ENCODE data around the gene METTL9.
A peak's percentile ranks its signal among the peaks of the same experiment; 100 is the strongest.
"Not testable (repeated sequence)": the region's sequence is repeated elsewhere in the genome, so short reads cannot be mapped to it uniquely, and the experiment has no call there.

METTL9 gene

DNA sequence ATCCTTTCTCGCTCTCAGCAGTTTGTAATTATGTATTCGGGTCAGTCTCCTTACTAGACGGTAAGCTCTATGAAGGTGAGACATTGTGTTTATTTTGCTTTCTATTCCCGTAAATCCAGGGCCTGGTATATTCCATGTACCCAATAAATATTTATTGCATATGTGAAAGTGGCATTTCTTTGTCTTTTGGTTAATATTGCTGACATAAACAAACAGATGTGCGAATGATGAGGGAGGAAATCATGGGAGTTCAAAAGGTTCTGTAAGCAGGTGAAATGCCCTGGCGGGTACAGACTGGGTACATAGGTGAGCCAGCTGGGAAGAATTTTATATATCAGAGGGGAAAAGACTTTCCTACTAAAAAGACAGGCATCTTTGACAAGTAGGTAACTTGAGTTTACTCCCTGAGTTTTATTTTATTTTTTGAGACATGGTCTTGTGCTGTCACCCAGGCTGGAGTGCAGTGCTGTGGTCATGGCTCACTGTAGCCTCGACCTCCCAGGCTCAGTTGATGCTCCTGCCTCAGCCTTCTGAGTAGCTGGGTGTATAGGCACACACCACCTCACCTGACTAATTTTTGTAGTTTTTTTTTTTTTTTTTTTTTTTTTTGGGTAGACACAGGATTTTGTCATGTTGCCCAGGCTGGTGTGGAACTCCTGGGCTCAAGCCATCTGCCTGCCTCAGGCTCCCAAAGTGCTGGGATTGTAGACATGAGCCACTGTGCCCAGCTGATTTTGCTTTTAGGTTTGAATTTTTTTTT lies 5.7 kb upstream of the METTL9 start:
- Histone ChIP-seq H3K4me3 (ENCODE audit: low read depth, low read length) (no peak overlapping the region), H2AFZ (ENCODE audit: low read length, unreplicated experiment) (no peak overlapping the region), H3K79me2 (ENCODE audit: control insufficient read depth, insufficient read depth, low read length, unreplicated experiment) (no peaks in the 10 kb centered on the region), H3K36me3 (ENCODE audit: insufficient read depth, low read length) (no peaks in the 10 kb centered on the region), H3K27me3 (ENCODE audit: insufficient read depth, low read length) (no peaks in the 10 kb centered on the region), H3K27ac (ENCODE audit: low read depth, low read length) (no peak overlapping the region), H3K4me1 (ENCODE audit: control insufficient read depth, insufficient read depth, low read length, unreplicated experiment) (peaks cover 24% of the 10 kb centered on the region)

- Histone ChIP-seq H2AFZ (ENCODE audit: low read length, unreplicated experiment) (no peak overlapping the region), H3K27me3 (ENCODE audit: insufficient read depth, low read length) (no peaks in the 10 kb centered on the region), H3K4me1 (ENCODE audit: control insufficient read depth, insufficient read depth, low read length, unreplicated experiment) (peaks cover 21% of the 10 kb centered on the region)
These were observed 1.8 kb upstream of the METTL9 start for GRCh38 chr16:21597561-21598030.

GRCh38 chr16:21598206-21598605 lies 1.2 kb upstream of the METTL9 start:
- H3K27me3 ChIP-seq (ENCODE audit: insufficient read depth, low read length) = no peaks in the 10 kb centered on the region
- no peaks in the 10 kb centered on the region for H3K36me3 ChIP-seq (ENCODE audit: insufficient read depth, low read length)
- H3K4me1 ChIP-seq (ENCODE audit: control insufficient read depth, insufficient read depth, low read length, unreplicated experiment) = peaks cover 27% of the 10 kb centered on the region
- H3K79me2 ChIP-seq (ENCODE audit: control insufficient read depth, insufficient read depth, low read length, unreplicated experiment) = peaks cover 38% of the 10 kb centered on the region
- 0 out of 2 replicates have a peak overlapping the region, but pooled peaks have one; percentile 30 for H3K27ac ChIP-seq (ENCODE audit: low read depth, low read length)
- H2AFZ ChIP-seq (ENCODE audit: low read length, unreplicated experiment) = peak overlapping the region; percentile 83
- peak overlapping the region; percentile 90 for H3K4me3 ChIP-seq (ENCODE audit: low read depth, low read length)

More at GRCh38 chr16:21597561-21598030, 1.8 kb upstream of the METTL9 start:
- no peak overlapping the region for H3K27ac ChIP-seq (ENCODE audit: low read depth, low read length)
- H3K79me2 ChIP-seq (ENCODE audit: control insufficient read depth, insufficient read depth, low read length, unreplicated experiment) = peaks cover 32% of the 10 kb centered on the region
- no peak overlapping the region for H3K4me3 ChIP-seq (ENCODE audit: low read depth, low read length)
- no peaks in the 10 kb centered on the region for H3K36me3 ChIP-seq (ENCODE audit: insufficient read depth, low read length)

GRCh38 chr16:21598701-21599121 lies 666 bp upstream of the METTL9 start:
- H3K27me3 ChIP-seq (ENCODE audit: insufficient read depth, low read length) = no peaks in the 10 kb centered on the region
- peak overlapping the region; percentile 30 for H3K27ac ChIP-seq (ENCODE audit: low read depth, low read length)
- H3K4me3 ChIP-seq (ENCODE audit: low read depth, low read length) = peak overlapping the region; percentile 90
- peaks cover 32% of the 10 kb centered on the region for H3K4me1 ChIP-seq (ENCODE audit: control insufficient read depth, insufficient read depth, low read length, unreplicated experiment)
- peak overlapping the region; percentile 83 for H2AFZ ChIP-seq (ENCODE audit: low read length, unreplicated experiment)
- H3K79me2 ChIP-seq (ENCODE audit: control insufficient read depth, insufficient read depth, low read length, unreplicated experiment) = peaks cover 43% of the 10 kb centered on the region
- no peaks in the 10 kb centered on the region for H3K36me3 ChIP-seq (ENCODE audit: insufficient read depth, low read length)

- Histone ChIP-seq H3K4me1 (ENCODE audit: control insufficient read depth, insufficient read depth, low read length, unreplicated experiment) (peaks cover 41% of the 10 kb centered on the region), H3K36me3 (ENCODE audit: insufficient read depth, low read length) (no peaks in the 10 kb centered on the region), H3K27ac (ENCODE audit: low read depth, low read length) (peak overlapping the region; percentile 77), H2AFZ (ENCODE audit: low read length, unreplicated experiment) (peak overlapping the region; percentile 67), H3K4me3 (ENCODE audit: low read depth, low read length) (peak overlapping the region; percentile 90), H3K27me3 (ENCODE audit: insufficient read depth, low read length) (no peaks in the 10 kb centered on the region), H3K79me2 (ENCODE audit: control insufficient read depth, insufficient read depth, low read length, unreplicated experiment) (peaks cover 58% of the 10 kb centered on the region)
These were observed 825 bp downstream of the METTL9 start for GRCh38 chr16:21600031-21600773.

- Histone ChIP-seq H3K4me1 (ENCODE audit: control insufficient read depth, insufficient read depth, low read length, unreplicated experiment) (peaks cover 41% of the 10 kb centered on the region), H3K27ac (ENCODE audit: low read depth, low read length) (no peak overlapping the region), H3K4me3 (ENCODE audit: low read depth, low read length) (peak overlapping the region; percentile 90; the same call in 1 of the 2 replicates)
These were observed 3.4 kb downstream of the METTL9 start for GRCh38 chr16:21602785-21603184.

DNA sequence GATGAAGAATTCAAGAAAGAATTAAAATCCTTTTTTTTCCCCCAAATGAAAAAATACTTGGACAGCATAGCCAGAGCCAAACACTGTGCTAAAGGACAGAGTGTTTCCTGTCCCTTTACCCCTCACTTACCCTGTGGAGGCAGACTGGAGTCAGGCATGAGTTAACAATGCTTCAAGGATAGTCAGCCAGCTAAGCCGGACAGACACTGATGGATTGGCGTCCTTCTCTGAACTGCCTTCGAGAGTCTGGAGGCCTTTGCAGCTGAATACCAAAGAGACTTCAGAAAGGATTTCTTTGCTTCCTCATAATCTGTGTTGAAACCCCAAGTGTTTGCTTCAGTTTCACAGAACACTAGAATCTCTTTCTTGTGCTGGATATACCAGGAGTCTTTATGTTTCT lies 4.6 kb downstream of the METTL9 start:
- H3K27ac ChIP-seq (ENCODE audit: low read depth, low read length) = peak overlapping the region; percentile 8; the same call in 1 of the 2 replicates
- H3K27me3 ChIP-seq (ENCODE audit: insufficient read depth, low read length) = no peaks in the 10 kb centered on the region
- H3K4me1 ChIP-seq (ENCODE audit: control insufficient read depth, insufficient read depth, low read length, unreplicated experiment) = peaks cover 45% of the 10 kb centered on the region
- H3K36me3 ChIP-seq (ENCODE audit: insufficient read depth, low read length) = no peaks in the 10 kb centered on the region
- peaks cover 93% of the 10 kb centered on the region for H3K79me2 ChIP-seq (ENCODE audit: control insufficient read depth, insufficient read depth, low read length, unreplicated experiment)
- peak overlapping the region; percentile 8 for H3K4me3 ChIP-seq (ENCODE audit: low read depth, low read length)
- H2AFZ ChIP-seq (ENCODE audit: low read length, unreplicated experiment) = no peak overlapping the region

More at GRCh38 chr16:21602785-21603184, 3.4 kb downstream of the METTL9 start:
- H3K79me2 ChIP-seq (ENCODE audit: control insufficient read depth, insufficient read depth, low read length, unreplicated experiment) = peaks cover 82% of the 10 kb centered on the region
- no peaks in the 10 kb centered on the region for H3K36me3 ChIP-seq (ENCODE audit: insufficient read depth, low read length)
- no peak overlapping the region for H2AFZ ChIP-seq (ENCODE audit: low read length, unreplicated experiment)
- no peaks in the 10 kb centered on the region for H3K27me3 ChIP-seq (ENCODE audit: insufficient read depth, low read length)

DNA sequence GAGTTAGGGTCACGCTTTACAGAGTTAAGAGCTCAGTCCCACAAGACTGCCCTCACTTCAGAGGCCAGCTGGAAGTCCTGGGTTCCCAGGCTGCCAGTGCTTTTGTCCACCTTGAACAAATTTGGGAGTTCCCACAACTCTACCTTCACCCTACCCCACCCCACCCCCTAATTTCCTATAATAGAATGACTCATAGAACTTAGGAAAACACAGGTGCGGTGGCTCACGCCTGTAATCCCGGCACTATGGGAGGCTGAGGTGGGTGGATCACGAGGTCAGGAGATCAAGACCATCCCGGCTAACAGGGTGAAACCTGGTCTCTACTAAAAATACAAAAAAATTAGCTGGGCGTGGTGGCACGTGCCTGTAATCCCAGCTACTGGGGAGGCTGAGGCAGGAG lies 6.5 kb downstream of the METTL9 start:
- not testable (repeated sequence) for H3K4me3 ChIP-seq (ENCODE audit: low read depth, low read length)

GRCh38 chr16:21608639-21609328 lies 9.4 kb downstream of the METTL9 start:
- no peaks in the 10 kb centered on the region for H3K27me3 ChIP-seq (ENCODE audit: insufficient read depth, low read length)
- no peak overlapping the region for H3K4me3 ChIP-seq (ENCODE audit: low read depth, low read length)
- peaks cover 97% of the 10 kb centered on the region for H3K79me2 ChIP-seq (ENCODE audit: control insufficient read depth, insufficient read depth, low read length, unreplicated experiment)
- H3K36me3 ChIP-seq (ENCODE audit: insufficient read depth, low read length) = peaks cover 3% of the 10 kb centered on the region; the same call in 1 of the 2 replicates
- H3K4me1 ChIP-seq (ENCODE audit: control insufficient read depth, insufficient read depth, low read length, unreplicated experiment) = peaks cover 57% of the 10 kb centered on the region
- no peak overlapping the region for H2AFZ ChIP-seq (ENCODE audit: low read length, unreplicated experiment)
- 0 out of 2 replicates have a peak overlapping the region, but pooled peaks have one; percentile 0 for H3K27ac ChIP-seq (ENCODE audit: low read depth, low read length)

More for the DNA sequence above, 6.5 kb downstream of the METTL9 start:
- not testable (repeated sequence) for H3K36me3 ChIP-seq (ENCODE audit: insufficient read depth, low read length); H3K27me3 ChIP-seq (ENCODE audit: insufficient read depth, low read length); H3K27ac ChIP-seq (ENCODE audit: low read depth, low read length); H2AFZ ChIP-seq (ENCODE audit: low read length, unreplicated experiment)
- Histone ChIP-seq H3K4me1 (ENCODE audit: control insufficient read depth, insufficient read depth, low read length, unreplicated experiment) (peaks cover 64% of the 10 kb centered on the region), H3K79me2 (ENCODE audit: control insufficient read depth, insufficient read depth, low read length, unreplicated experiment) (peaks cover 98% of the 10 kb centered on the region)

DNA sequence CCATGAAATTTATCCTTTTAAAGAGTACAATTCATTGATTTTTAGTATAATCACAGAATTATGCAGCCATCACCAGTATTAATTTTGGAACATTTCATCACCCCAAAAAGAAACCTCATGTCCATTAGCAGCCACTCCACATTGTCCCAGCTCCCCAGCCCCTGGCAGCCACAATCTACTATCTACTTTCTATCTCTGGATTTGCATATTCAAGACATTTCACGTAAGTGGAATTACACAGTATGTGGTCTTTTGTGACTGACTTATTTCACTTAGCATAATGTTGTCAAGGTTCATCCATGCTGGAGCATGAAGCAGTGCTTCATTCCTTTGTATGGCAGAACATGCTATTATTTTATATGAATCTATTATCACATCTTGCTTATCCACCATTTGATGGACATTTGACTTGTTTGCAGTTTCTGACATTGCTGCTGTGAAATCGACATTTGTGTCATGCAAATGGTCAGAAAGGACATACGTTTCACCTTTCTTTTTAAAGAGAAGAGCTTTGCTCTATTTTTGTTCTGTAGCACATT lies 10.7 kb downstream of the METTL9 start:
- Histone ChIP-seq H3K4me3 (ENCODE audit: low read depth, low read length) (no peak overlapping the region), H3K27me3 (ENCODE audit: insufficient read depth, low read length) (no peaks in the 10 kb centered on the region), H3K4me1 (ENCODE audit: control insufficient read depth, insufficient read depth, low read length, unreplicated experiment) (peaks cover 58% of the 10 kb centered on the region), H3K27ac (ENCODE audit: low read depth, low read length) (peak overlapping the region; percentile 46; the same call in 1 of the 2 replicates), H2AFZ (ENCODE audit: low read length, unreplicated experiment) (no peak overlapping the region), H3K36me3 (ENCODE audit: insufficient read depth, low read length) (peaks cover 3% of the 10 kb centered on the region; the same call in 1 of the 2 replicates), H3K79me2 (ENCODE audit: control insufficient read depth, insufficient read depth, low read length, unreplicated experiment) (peaks cover 97% of the 10 kb centered on the region)
